Psoas muscle (tissue), 8 donors: ENCODE results near the gene CSTPP1. TPM values are rescaled to one million over a fixed set of nuclear protein-coding genes. Genes with fewer than 3 reads are reported as not detected.

Experiments used
- ATAC-seq, 4 donors: fragments of 200-7000 bp; cut with Tn5 transposase; one replicate each; pipeline ENCODE4 v1.9.1; 2020; ENCODE audit warnings: moderate library complexity in 3 of 4, mild to moderate bottlenecking in 2 of 4
- DNase-seq, 2 donors: peaks; one replicate each; pipeline ENCODE4 v3.0.0-alpha.2; 2020
- H3K27ac ChIP-seq: fragments of 200-600 bp; one replicate; pipeline ENCODE4 v1.8.0; 2022
- H3K27me3 ChIP-seq, 3 donors: fragments of 200-600 bp in 1 of 3; one replicate each; pipeline versions ENCODE4 v1.6.1 to v1.8.0; 2013 to 2022; ENCODE audit warnings: low read length in 2 of 3, mild to moderate bottlenecking in 2 of 3, moderate library complexity in 1 of 3; ENCODE audit not compliant: insufficient read depth in 3 of 3
- H3K36me3 ChIP-seq, 2 donors: fragments of 200-600 bp in 1 of 2; one replicate each; pipeline versions ENCODE4 v1.6.1 to v1.8.0; 2013 to 2022; ENCODE audit warnings: low read depth in 1 of 2, mild to moderate bottlenecking in 1 of 2, moderate library complexity in 1 of 2; ENCODE audit not compliant: insufficient read depth in 1 of 2
- H3K4me1 ChIP-seq: fragments of 200-600 bp; one replicate; pipeline ENCODE4 v1.8.0; 2022
- H3K4me3 ChIP-seq: fragments of 200-600 bp; one replicate; pipeline ENCODE4 v1.8.0; 2022; ENCODE audit warnings: mild to moderate bottlenecking
- H3K9me3 ChIP-seq: fragments of 200-600 bp; one replicate; pipeline ENCODE4 v1.8.0; 2022
- WGBS, 3 donors: extraction: QIAGEN DNeasy Blood & Tissue Kit; methylation state at CpG; one replicate each; pipeline versions ENCODE4 v1.1.6 to v1.1.7; 2013; 5-methylcytosine and 5-hydroxymethylcytosine counted together
- intact Hi-C, 2 donors: fragments of 100-400 bp; cut with DNase I; formaldehyde crosslinking; loops; one replicate each; pipeline versions ENCODE4 v1.11.0 to v1.14.2; 2022
- polyA plus RNA-seq, 3 donors: library from polyadenylated mRNA; stranded (reverse); fragments of 200-250 nt; gene quantifications; one replicate each; pipeline ENCODE4 v1.2.3, GENCODE V29; 2013
- total RNA-seq, 4 donors: library from RNA; stranded (reverse); fragmentation: NEBNext Ultra II Directional in 2 of 4; extraction: Animal tissue kit (Norgen Biotek cat#: 25700) in 2 of 4; gene quantifications; one replicate each; pipeline versions ENCODE4 v1.2.1 to v1.2.4, GENCODE V29; 2021 to 2023
- TF ChIP-seq, protein P1 (sequence below): fragments of 200-600 bp; IDR thresholded peaks from one replicate; pipeline ENCODE4 v1.8.0; 2022; ENCODE audit warnings: antibody characterized with exemption
- donor health status: healthy with polysubstance abuse.
- donor health status: DM: no; HTN: no; CAD: no; lungs with moderate emphysema.
- donor health status: Bipolar disorder and iron deficiency.
- donor health status: healthy.
- donor health status: DM: yes; HTN: yes; CAD: no.
- donor health status: DM: no; HTN: no; CAD: no.
- donor health status: DM: no; HTN: no; CAD: no.
- donor health status: DM: yes; HTN: yes; CAD: no.

The CSTPP1 gene
- total and polyA plus RNA-seq, 7 donors = 5.1 to 10.0 (median 6.9) TPM

- Histone ChIP-seq H3K9me3 (no peaks in the 10 kb centered on the region), H3K4me1 (no peaks in the 10 kb centered on the region), H3K27me3 (no peaks in the 10 kb centered on the region), H3K27ac (no peak overlapping the region), H3K4me3 (no peak overlapping the region), H3K36me3 (no peaks in the 10 kb centered on the region)
- WGBS, 3 donors = 77 to 83% (median 78%) methylated on average over 2 of the region's 2 CpGs
- intact Hi-C loops = no loop called here
- no peak for ATAC-seq
- TF ChIP-seq, protein P1, sequence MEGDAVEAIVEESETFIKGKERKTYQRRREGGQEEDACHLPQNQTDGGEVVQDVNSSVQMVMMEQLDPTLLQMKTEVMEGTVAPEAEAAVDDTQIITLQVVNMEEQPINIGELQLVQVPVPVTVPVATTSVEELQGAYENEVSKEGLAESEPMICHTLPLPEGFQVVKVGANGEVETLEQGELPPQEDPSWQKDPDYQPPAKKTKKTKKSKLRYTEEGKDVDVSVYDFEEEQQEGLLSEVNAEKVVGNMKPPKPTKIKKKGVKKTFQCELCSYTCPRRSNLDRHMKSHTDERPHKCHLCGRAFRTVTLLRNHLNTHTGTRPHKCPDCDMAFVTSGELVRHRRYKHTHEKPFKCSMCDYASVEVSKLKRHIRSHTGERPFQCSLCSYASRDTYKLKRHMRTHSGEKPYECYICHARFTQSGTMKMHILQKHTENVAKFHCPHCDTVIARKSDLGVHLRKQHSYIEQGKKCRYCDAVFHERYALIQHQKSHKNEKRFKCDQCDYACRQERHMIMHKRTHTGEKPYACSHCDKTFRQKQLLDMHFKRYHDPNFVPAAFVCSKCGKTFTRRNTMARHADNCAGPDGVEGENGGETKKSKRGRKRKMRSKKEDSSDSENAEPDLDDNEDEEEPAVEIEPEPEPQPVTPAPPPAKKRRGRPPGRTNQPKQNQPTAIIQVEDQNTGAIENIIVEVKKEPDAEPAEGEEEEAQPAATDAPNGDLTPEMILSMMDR = no peak
- no peak for DNase-seq
These were observed 186.5 kb downstream of the CSTPP1 start for GRCh38 chr11:47123094-47123493.

- intact Hi-C loops = no loop called here
- TF ChIP-seq, protein P1 = no peak
- Histone ChIP-seq H3K4me3 (no peak overlapping the region), H3K27me3 (no peaks in the 10 kb centered on the region), H3K36me3 (no peaks in the 10 kb centered on the region), H3K9me3 (no peaks in the 10 kb centered on the region), H3K27ac (no peak overlapping the region), H3K4me1 (no peaks in the 10 kb centered on the region)
- DNase-seq (no peak), ATAC-seq (no peak)
- 76 to 80% (median 78%) methylated on average over 1 of the region's 1 CpG for WGBS, 3 donors
These were observed 188.1 kb downstream of the CSTPP1 start for GRCh38 chr11:47124675-47125074.

GRCh38 chr11:47125083-47125482 lies 188.5 kb downstream of the CSTPP1 start:
- ATAC-seq (no peak), DNase-seq (no peak)
- H3K27me3 ChIP-seq = no peaks in the 10 kb centered on the region
- 82 to 87% (median 83%) methylated on average over 7 of the region's 7 CpGs for WGBS, 3 donors
- H3K27ac ChIP-seq = no peak overlapping the region
- no peaks in the 10 kb centered on the region for H3K36me3 ChIP-seq
- intact Hi-C loops = no loop called here
- H3K9me3 ChIP-seq = no peaks in the 10 kb centered on the region
- TF ChIP-seq, protein P1 = no peak
- H3K4me1 ChIP-seq = no peaks in the 10 kb centered on the region
- H3K4me3 ChIP-seq = no peak overlapping the region

DNA sequence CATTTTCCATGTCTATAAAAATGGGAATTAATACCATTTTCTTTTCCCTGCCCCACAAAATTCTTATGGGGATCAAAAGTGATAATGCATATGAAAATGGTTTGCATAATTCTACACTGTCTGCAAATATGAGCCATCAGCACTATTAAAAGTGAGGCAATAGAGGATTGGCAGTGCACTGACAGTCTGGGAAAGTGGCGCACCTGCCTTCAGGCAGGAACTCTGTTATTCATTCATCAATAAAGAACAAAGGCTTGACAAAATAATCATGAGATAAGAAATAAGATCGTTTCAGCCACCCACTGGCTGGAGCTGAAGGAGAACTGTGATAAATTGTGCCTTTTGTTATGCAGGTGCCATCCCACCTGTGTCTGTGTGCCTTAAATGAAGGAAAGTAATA lies 190.7 kb downstream of the CSTPP1 start:
- ATAC-seq = no peak

DNA sequence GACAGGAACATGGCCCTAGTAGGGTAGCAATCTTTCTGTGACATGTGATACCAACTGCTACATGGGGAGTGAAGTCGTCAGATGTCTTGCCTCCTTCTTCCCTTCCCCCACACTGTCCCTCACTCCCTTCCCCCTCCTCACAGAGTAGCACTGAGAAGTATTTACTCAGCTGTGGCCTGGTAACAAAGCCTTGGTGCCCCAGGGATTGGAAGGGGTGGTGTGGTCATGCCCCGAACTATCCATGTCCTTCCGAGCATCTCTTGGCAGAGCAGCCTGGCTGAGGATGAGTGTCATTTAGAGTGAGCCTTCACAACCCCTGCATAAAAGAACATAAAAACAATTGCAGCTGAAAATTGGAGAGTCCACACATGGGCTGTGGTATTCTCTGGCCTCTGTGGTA lies 194.0 kb downstream of the CSTPP1 start:
- no peaks in the 10 kb centered on the region for H3K4me1 ChIP-seq
- no peak overlapping the region for H3K4me3 ChIP-seq
- 46 to 51% (median 47%) methylated on average over 3 of the region's 3 CpGs for WGBS, 3 donors
- intact Hi-C loops = no loop called here
- TF ChIP-seq, protein P1 = no peak
- ATAC-seq = peak in 1 of 4 donors; percentile 37
- no peaks in the 10 kb centered on the region for H3K9me3 ChIP-seq
- no peaks in the 10 kb centered on the region for H3K36me3 ChIP-seq
- DNase-seq = no peak
- H3K27me3 ChIP-seq = no peaks in the 10 kb centered on the region
- H3K27ac ChIP-seq = no peak overlapping the region

More for the DNA sequence above, 190.7 kb downstream of the CSTPP1 start:
- DNase-seq = no peak
- intact Hi-C loops = no loop called here
- H3K4me3 ChIP-seq = no peak overlapping the region
- no peak overlapping the region for H3K27ac ChIP-seq
- no peaks in the 10 kb centered on the region for H3K9me3 ChIP-seq
- H3K36me3 ChIP-seq = no peaks in the 10 kb centered on the region
- no peaks in the 10 kb centered on the region for H3K4me1 ChIP-seq
- TF ChIP-seq, protein P1 = no peak
- no peaks in the 10 kb centered on the region for H3K27me3 ChIP-seq
- WGBS, 3 donors = 69 to 83% (median 79%) methylated on average over 2 of the region's 2 CpGs
